GM12864 (cell line): ENCODE measurements around the gene RNF220.

ENCODE experiments used
- DNase-seq: peaks from one replicate; pipeline ENCODE4 v3.0.0-alpha.2; 2011; ENCODE audit warnings: low read depth
- H3K4me3 ChIP-seq: 2 replicates; pipeline ENCODE4 v1.5.1; 2011; ENCODE audit warnings: mild to moderate bottlenecking, low read depth, low read length, control low read depth
- CTCF ChIP-seq: IDR thresholded peaks from 2 replicates; pipeline ENCODE4 v1.5.1; 2011; ENCODE audit warnings: low read depth, mild to moderate bottlenecking, moderate library complexity, low read length, control low read depth, inconsistent platforms; ENCODE audit errors: missing control alignments

RNF220 gene

GRCh38 chr1:44413740-44414139 is 8.7 kb downstream of the RNF220 start:
- no peak for TF ChIP-seq CTCF
- DNase-seq: no peak
- no peak overlapping the region for H3K4me3 ChIP-seq

- TF ChIP-seq CTCF: no peak
- DNase-seq: no peak
- no peak overlapping the region for H3K4me3 ChIP-seq
Measured at GRCh38 chr1:44415013-44415412, 10.0 kb downstream of the RNF220 start.

- no peak for TF ChIP-seq CTCF
- H3K4me3 ChIP-seq: no peak overlapping the region
- no peak for DNase-seq
Measured at GRCh38 chr1:44416408-44416807, 11.4 kb downstream of the RNF220 start.

GRCh38 chr1:44417351-44418021 is 12.4 kb downstream of the RNF220 start:
- no peak for TF ChIP-seq CTCF
- no peak for DNase-seq
- H3K4me3 ChIP-seq: no peak overlapping the region

- no peak for TF ChIP-seq CTCF
- DNase-seq: no peak
- no peak overlapping the region for H3K4me3 ChIP-seq
Measured at GRCh38 chr1:44418022-44418673, 13.1 kb downstream of the RNF220 start.

- no peak for DNase-seq
- no peak for TF ChIP-seq CTCF
- no peak overlapping the region for H3K4me3 ChIP-seq
Measured at GRCh38 chr1:44419901-44420300, 14.8 kb downstream of the RNF220 start.

- no peak for DNase-seq
- H3K4me3 ChIP-seq: no peak overlapping the region
- TF ChIP-seq CTCF: no peak
Measured at GRCh38 chr1:44420535-44420934, 15.5 kb downstream of the RNF220 start.
